Upper lobe of right lung (tissue), 1 donor: ENCODE measurements around the gene RPS6KA2. TPM values are rescaled to one million over a fixed set of nuclear protein-coding genes. Genes with fewer than 3 reads are reported as not detected.
A peak's percentile ranks its signal among the peaks of the same experiment; 100 is the strongest.

Source experiments
- ATAC-seq: fragments of 200-7000 bp; cut with Tn5 transposase; one replicate; pipeline ENCODE4 v1.9.1; 2020; ENCODE audit warnings: mild to moderate bottlenecking, moderate library complexity
- DNase-seq: peaks from one replicate; pipeline ENCODE4 v3.0.0-alpha.2; 2020
- H3K27ac ChIP-seq: fragments of 200-600 bp; one replicate; pipeline ENCODE4 v1.8.0; 2022
- H3K27me3 ChIP-seq: fragments of 200-600 bp; one replicate; pipeline ENCODE4 v1.8.0; 2022; ENCODE audit warnings: mild to moderate bottlenecking
- H3K36me3 ChIP-seq: fragments of 200-600 bp; one replicate; pipeline ENCODE4 v1.8.0; 2022
- H3K4me1 ChIP-seq: fragments of 200-600 bp; one replicate; pipeline ENCODE4 v1.8.0; 2022
- H3K4me3 ChIP-seq: fragments of 200-600 bp; one replicate; pipeline ENCODE4 v1.8.0; 2022; ENCODE audit warnings: mild to moderate bottlenecking
- H3K9me3 ChIP-seq: fragments of 200-600 bp; one replicate; pipeline ENCODE4 v1.8.0; 2022
- intact Hi-C: fragments of 100-400 bp; cut with DNase I; formaldehyde crosslinking; loops from one replicate; pipeline ENCODE4 v1.11.0; 2022
- total RNA-seq: library from RNA; stranded (reverse); fragmentation: NEBNext Ultra II Directional; extraction: Animal tissue kit (Norgen Biotek cat#: 25700); gene quantifications from one replicate; pipeline ENCODE4 v1.2.1, GENCODE V29; 2021
- TF ChIP-seq, protein P1 (sequence below): fragments of 200-600 bp; IDR thresholded peaks from one replicate; pipeline ENCODE4 v1.8.0; 2022; ENCODE audit warnings: antibody characterized with exemption
- donor health status: DM: no; HTN: yes; CAD: no; lungs with severe emphysema.

RPS6KA2 gene
- total RNA-seq, 1 donor from 2014 or later, result 136 TPM

DNA sequence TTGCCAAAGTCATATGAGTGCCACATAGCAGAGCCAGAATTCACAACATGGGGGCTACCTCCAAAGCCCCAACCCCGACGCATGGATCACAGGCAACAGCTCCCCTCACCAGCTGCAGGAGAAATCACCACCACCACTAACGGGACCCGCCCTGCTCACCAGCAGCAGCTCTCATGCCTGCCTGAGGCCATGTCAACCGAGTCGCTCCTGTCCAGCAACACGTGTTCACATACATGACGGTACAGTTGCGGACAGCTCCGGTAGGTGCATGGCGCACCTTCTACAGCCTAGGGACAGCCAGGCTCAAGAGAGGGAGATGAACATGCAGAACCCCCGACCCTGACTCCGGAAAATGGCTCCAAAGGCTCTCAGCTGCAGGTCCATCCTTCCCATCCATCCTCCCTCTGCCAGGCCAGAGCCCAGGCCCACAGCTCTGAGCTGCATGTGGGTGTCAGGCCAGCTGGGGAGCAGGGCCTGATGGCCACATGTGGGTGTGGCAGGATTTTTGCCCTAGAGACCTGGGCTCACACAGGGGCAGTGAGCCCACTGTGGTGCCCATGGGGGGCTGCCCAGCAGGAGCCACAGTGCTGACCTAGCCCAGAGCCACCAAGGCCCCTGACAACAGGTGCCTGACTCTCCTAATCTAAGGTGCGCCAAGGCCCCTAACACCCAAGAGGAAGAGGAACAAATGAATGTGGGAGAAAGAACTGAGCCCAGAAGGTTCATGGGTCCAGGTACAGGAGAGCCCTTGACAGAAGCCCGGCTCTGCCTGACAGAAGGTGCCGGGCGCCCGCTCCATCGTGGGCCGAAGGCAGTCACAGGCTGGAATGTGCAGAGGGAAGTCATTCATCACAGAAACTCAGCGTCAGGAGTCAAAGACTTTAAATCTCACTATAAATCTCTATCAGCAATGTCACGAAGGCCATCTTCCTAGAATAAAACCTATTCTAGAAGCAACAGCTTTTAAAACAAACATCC is 10.5 kb downstream of the RPS6KA2 start:
- ATAC-seq (no peak), DNase-seq (no peak)
- Histone ChIP-seq H3K36me3 (peaks cover 14% of the 10 kb centered on the region), H3K4me3 (no peak overlapping the region), H3K27ac (no peak overlapping the region), H3K4me1 (peaks cover 51% of the 10 kb centered on the region), H3K9me3 (no peaks in the 10 kb centered on the region), H3K27me3 (no peaks in the 10 kb centered on the region)
- intact Hi-C loops, result no loop called here
- TF ChIP-seq, protein P1, sequence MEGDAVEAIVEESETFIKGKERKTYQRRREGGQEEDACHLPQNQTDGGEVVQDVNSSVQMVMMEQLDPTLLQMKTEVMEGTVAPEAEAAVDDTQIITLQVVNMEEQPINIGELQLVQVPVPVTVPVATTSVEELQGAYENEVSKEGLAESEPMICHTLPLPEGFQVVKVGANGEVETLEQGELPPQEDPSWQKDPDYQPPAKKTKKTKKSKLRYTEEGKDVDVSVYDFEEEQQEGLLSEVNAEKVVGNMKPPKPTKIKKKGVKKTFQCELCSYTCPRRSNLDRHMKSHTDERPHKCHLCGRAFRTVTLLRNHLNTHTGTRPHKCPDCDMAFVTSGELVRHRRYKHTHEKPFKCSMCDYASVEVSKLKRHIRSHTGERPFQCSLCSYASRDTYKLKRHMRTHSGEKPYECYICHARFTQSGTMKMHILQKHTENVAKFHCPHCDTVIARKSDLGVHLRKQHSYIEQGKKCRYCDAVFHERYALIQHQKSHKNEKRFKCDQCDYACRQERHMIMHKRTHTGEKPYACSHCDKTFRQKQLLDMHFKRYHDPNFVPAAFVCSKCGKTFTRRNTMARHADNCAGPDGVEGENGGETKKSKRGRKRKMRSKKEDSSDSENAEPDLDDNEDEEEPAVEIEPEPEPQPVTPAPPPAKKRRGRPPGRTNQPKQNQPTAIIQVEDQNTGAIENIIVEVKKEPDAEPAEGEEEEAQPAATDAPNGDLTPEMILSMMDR, result no peak

DNA sequence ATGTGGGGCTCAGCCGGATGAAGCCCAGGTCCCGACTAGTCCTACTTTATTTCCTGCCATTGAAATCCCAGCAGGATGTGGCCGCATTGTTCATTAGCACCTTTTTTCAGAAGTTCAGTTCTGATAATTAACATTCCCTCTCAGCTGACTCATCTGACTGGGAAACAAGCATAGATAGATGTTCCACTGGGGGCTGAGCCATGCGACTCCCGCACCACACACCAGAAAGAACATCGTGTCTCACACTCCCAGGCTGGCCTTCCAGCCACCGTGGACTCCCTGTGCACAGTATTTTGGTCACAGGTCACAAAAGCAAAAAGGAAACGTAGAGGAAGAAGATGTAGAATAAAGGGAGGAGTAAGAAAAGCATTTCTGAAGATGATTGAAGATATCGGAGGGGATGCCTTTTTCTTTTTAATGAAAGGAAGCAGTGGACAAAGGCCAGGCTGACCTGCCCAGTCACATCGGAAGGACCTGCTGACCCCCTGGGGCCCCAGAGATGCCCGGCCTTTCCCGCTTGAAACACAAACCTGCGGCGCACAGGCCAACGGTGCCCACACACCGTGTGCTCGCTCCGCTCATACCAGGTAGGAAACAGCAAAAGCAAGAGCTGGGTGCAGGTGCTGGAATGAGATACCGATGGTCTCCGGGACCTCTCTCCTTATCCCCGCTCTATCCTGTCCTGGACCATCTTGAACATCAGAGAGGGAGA is 11.8 kb downstream of the RPS6KA2 start:
- H3K36me3 ChIP-seq, result peaks cover 14% of the 10 kb centered on the region

DNA sequence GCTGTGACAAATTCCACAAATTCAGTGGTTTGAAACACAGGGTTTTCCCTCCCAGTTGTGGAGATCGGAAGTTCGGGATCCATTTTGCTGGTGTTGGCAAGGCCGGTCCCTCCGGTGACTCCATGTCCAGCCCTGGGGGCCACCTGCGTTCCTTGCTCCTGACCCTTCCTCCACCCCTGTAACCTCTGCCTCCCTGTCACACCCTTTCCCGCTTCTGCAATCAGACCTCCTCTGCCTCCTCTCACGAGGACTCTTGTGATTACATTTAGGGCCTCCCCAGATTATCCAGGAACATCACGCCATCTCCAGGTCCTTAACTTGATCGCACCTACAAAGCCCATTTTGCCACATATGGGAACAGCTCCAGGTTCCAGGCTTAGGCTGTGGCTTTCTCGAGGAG is 12.5 kb downstream of the RPS6KA2 start:
- Histone ChIP-seq H3K27ac (peak overlapping the region; percentile 65), H3K36me3 (peaks cover 14% of the 10 kb centered on the region), H3K9me3 (no peaks in the 10 kb centered on the region), H3K4me1 (peaks cover 36% of the 10 kb centered on the region), H3K4me3 (no peak overlapping the region), H3K27me3 (no peaks in the 10 kb centered on the region)
- ATAC-seq (peak; percentile 74), DNase-seq (no peak)
- intact Hi-C loops, result no loop called here
- TF ChIP-seq, protein P1, result no peak

More for the DNA sequence above, 11.8 kb downstream of the RPS6KA2 start:
- Histone ChIP-seq H3K27me3 (no peaks in the 10 kb centered on the region), H3K27ac (peak overlapping the region; percentile 65), H3K4me1 (peaks cover 39% of the 10 kb centered on the region), H3K9me3 (no peaks in the 10 kb centered on the region), H3K4me3 (no peak overlapping the region)
- TF ChIP-seq, protein P1, result no peak
- intact Hi-C loops, result no loop called here
- DNase-seq, result no peak
- ATAC-seq, result peak; percentile 26

DNA sequence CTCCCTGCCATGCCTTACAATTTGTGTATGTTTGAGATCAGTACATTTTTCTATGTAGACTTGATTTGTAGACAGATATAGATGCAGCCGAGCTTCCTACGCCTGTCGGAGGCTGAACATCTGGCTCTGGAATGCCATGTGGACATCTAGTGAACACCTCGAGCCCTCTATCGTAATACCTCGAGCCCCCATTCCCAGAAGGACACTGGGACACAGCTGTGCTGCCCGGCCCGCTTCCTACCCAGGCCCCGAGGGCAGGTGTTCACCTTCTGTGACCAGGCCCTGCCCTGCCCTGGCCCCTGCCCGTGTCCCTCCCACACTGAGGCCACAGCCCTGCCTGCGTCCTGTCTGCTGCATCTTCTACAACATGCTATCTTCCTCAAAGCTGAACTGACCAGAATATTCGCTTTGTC is 12.9 kb downstream of the RPS6KA2 start:
- Histone ChIP-seq H3K4me3 (no peak overlapping the region), H3K27ac (peak overlapping the region; percentile 65), H3K9me3 (no peaks in the 10 kb centered on the region), H3K36me3 (peaks cover 14% of the 10 kb centered on the region), H3K4me1 (peaks cover 36% of the 10 kb centered on the region), H3K27me3 (no peaks in the 10 kb centered on the region)
- TF ChIP-seq, protein P1, result no peak
- DNase-seq (no peak), ATAC-seq (peak; percentile 37)
- intact Hi-C loops, result no loop called here

DNA sequence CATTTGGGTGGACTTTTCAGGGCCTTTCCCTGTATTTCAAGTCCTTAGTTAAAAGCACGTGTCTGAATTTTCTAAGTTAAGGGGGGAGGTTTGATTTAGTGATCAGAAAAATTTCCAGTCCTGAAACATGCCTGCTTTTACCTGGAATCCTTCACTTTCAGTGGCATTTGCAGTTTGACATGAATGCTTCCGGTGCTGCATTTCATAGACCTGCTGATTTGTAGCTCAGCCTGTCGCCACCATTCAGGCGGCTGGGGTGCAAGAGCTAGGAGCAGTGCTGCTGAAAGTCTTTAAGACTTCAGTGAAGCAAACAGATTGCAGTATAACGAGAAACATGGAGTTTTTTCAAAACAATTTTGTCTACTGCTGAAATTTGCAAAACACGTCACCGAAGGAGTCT is 14.0 kb downstream of the RPS6KA2 start:
- Histone ChIP-seq H3K27me3 (no peaks in the 10 kb centered on the region), H3K9me3 (no peaks in the 10 kb centered on the region), H3K4me1 (peaks cover 31% of the 10 kb centered on the region), H3K36me3 (peaks cover 7% of the 10 kb centered on the region), H3K4me3 (no peak overlapping the region), H3K27ac (no peak overlapping the region)
- no peak for ATAC-seq
- no peak for DNase-seq
- TF ChIP-seq, protein P1, result no peak
- intact Hi-C loops, result no loop called here
